Spleen (tissue), 11 donors: Measurements from ENCODE around the gene ZNRF3. TPM values are rescaled to one million over a fixed set of nuclear protein-coding genes. Genes with fewer than 3 reads are reported as not detected.

ENCODE experiments used
- DNase-seq: peaks from one replicate; pipeline ENCODE4 v3.0.0-alpha.2; 2020
- H3K27ac ChIP-seq, 8 donors: fragments of 200-600 bp; sonication (generic) in 7 of 8; 1 replicate in 4 of 8; 2 replicates in 4 of 8; pipeline versions ENCODE4 v1.5.0 to v1.8.0; 2016 to 2021; ENCODE audit warnings: inconsistent platforms in 4 of 8, mild to moderate bottlenecking in 4 of 8, moderate library complexity in 1 of 8
- H3K27me3 ChIP-seq, 7 donors: fragments of 200-600 bp; sonication (generic) in 6 of 7; replicated peaks in 1 of 7; 1 replicate in 4 of 7; 2 replicates in 3 of 7; pipeline versions ENCODE4 v1.5.0 to v1.8.0; 2016 to 2021; ENCODE audit warnings: inconsistent platforms in 3 of 7, mild to moderate bottlenecking in 1 of 7
- H3K36me3 ChIP-seq, 6 donors: fragments of 200-600 bp; sonication (generic) in 5 of 6; 1 replicate in 4 of 6; 2 replicates in 2 of 6; pipeline versions ENCODE4 v1.5.0 to v1.8.0; 2016 to 2021; ENCODE audit warnings: inconsistent platforms in 2 of 6
- H3K4me1 ChIP-seq, 6 donors: fragments of 200-600 bp; sonication (generic) in 5 of 6; 1 replicate in 3 of 6; 2 replicates in 3 of 6; pipeline versions ENCODE4 v1.5.0 to v1.8.0; 2016 to 2021; ENCODE audit warnings: inconsistent platforms in 3 of 6
- H3K4me3 ChIP-seq, 8 donors: fragments of 200-600 bp; sonication (generic) in 7 of 8; 1 replicate in 4 of 8; 2 replicates in 4 of 8; pipeline versions ENCODE4 v1.5.0 to v1.8.0; 2016 to 2021; ENCODE audit warnings: inconsistent platforms in 4 of 8, mild to moderate bottlenecking in 4 of 8, moderate library complexity in 2 of 8
- H3K9me3 ChIP-seq, 8 donors: fragments of 200-600 bp; sonication (generic) in 7 of 8; 1 replicate in 4 of 8; 2 replicates in 4 of 8; pipeline versions ENCODE4 v1.5.0 to v1.8.0; 2016 to 2021; ENCODE audit warnings: inconsistent platforms in 4 of 8
- CTCF ChIP-seq, 11 experiments: fragments of 200-600 bp in 7 of 11; fragments of 450-650 bp in 4 of 11; sonication (generic) in 4 of 11; IDR thresholded peaks in 8 of 11; conservative IDR thresholded peaks in 3 of 11; 1 replicate in 7 of 11; 2 replicates in 4 of 11; pipeline versions ENCODE4 v1.4.0 to v1.8.0; 2016 to 2021; ENCODE audit warnings: antibody characterized with exemption in 11 of 11, inconsistent platforms in 4 of 11, mild to moderate bottlenecking in 1 of 11
- POLR2A ChIP-seq, 3 donors: fragments of 450-650 bp; IDR thresholded peaks; one replicate each; pipeline ENCODE4 v1.5.1; 2017; ENCODE audit warnings: antibody characterized with exemption in 3 of 3, mild to moderate bottlenecking in 1 of 3
- POLR2AphosphoS5 ChIP-seq, 3 donors: sonication (generic); formaldehyde crosslinking; IDR thresholded peaks; one replicate each; pipeline ENCODE4 v1.5.1; 2017; ENCODE audit warnings: antibody characterized with exemption in 3 of 3
- WGBS, 5 donors: extraction: QIAGEN DNeasy Blood & Tissue Kit in 3 of 5; methylation state at CpG; one replicate each; pipeline versions ENCODE4 v1.1.5 to v1.1.7; 2013 to 2018; 5-methylcytosine and 5-hydroxymethylcytosine counted together
- intact Hi-C: fragments of 100-400 bp; cut with DNase I; formaldehyde crosslinking; loops from one replicate; pipeline ENCODE4 v1.15.0; 2023; ENCODE audit warnings: low total_unique reads
- polyA plus RNA-seq, 3 donors: library from polyadenylated mRNA; stranded (reverse); fragments of 200-250 nt; gene quantifications; one replicate each; pipeline ENCODE4 v1.2.1, GENCODE V29; 2013
- total RNA-seq, 7 donors: library from RNA; depleted of rRNA in 3 of 7; stranded (reverse); fragments of >200 nt in 3 of 7; fragmentation: NEBNext Ultra II Directional in 4 of 7; extraction: Animal tissue kit (Norgen Biotek cat#: 25700) in 4 of 7; gene quantifications; one replicate each; pipeline versions ENCODE4 v1.1.0 to v1.2.1, GENCODE V29; 2016 to 2021
- donor health status: healthy with polysubstance abuse.
- donor health status: DM: no; HTN: no; CAD: no; lungs with moderate emphysema.
- donor health status: DM: no; HTN: no; CAD: no.
- donor health status: Bipolar disorder and iron deficiency.
- donor health status: healthy.
- donor health status: DM: no; HTN: no; CAD: no.
- donor health status: DM: yes; HTN: yes; CAD: no.

ZNRF3 gene
- total and polyA plus RNA-seq, 10 donors, result 0.15 to 4.5 (median 2.6) TPM

- no peak overlapping the region for H3K27ac ChIP-seq
- WGBS, 5 donors, result 84 to 92% (median 89%) methylated on average over 6 of the region's 6 CpGs
- no peak overlapping the region for H3K4me3 ChIP-seq
- H3K4me1 ChIP-seq, result peaks cover 0 to 9% (median 8%) of the 10 kb centered on the region in 6 donors
- DNase-seq, result no peak
- H3K27me3 ChIP-seq, result no peaks in the 10 kb centered on the region
- no peak for TF ChIP-seq POLR2A (IDR thresholded peaks at IDR 0.05)
- TF ChIP-seq CTCF (IDR thresholded peaks at IDR 0.05 in 8 of 11, conservative IDR thresholded peaks at IDR 0.05 in 3 of 11), result no peak
- no peak for TF ChIP-seq POLR2AphosphoS5 (IDR thresholded peaks at IDR 0.05)
- intact Hi-C loops, result no loop called here
- H3K9me3 ChIP-seq, result no peaks in the 10 kb centered on the region
- H3K36me3 ChIP-seq, result no peaks in the 10 kb centered on the region
These were observed 138.9 kb downstream of the ZNRF3 start for GRCh38 chr22:29022101-29022817.

GRCh38 chr22:29023172-29023796 lies 139.9 kb downstream of the ZNRF3 start:
- DNase-seq, result no peak
- Histone ChIP-seq H3K4me1 (peaks cover 0 to 9% (median 8%) of the 10 kb centered on the region in 6 donors), H3K9me3 (no peaks in the 10 kb centered on the region), H3K4me3 (no peak overlapping the region), H3K27ac (no peak overlapping the region), H3K27me3 (no peaks in the 10 kb centered on the region), H3K36me3 (no peaks in the 10 kb centered on the region)
- WGBS, 5 donors, result 50 to 70% (median 61%) methylated on average over 3 of the region's 3 CpGs
- no peak for TF ChIP-seq CTCF (IDR thresholded peaks at IDR 0.05 in 8 of 11, conservative IDR thresholded peaks at IDR 0.05 in 3 of 11)
- TF ChIP-seq POLR2A (IDR thresholded peaks at IDR 0.05), result no peak
- TF ChIP-seq POLR2AphosphoS5 (IDR thresholded peaks at IDR 0.05), result no peak
- intact Hi-C loops, result no loop called here

- Histone ChIP-seq H3K4me1 (peaks cover 3 to 28% (median 21%) of the 10 kb centered on the region in 6 donors), H3K27me3 (peaks cover 0 to 31% (median 18%) of the 10 kb centered on the region in 7 donors), H3K27ac (no peak overlapping the region), H3K4me3 (no peak overlapping the region), H3K36me3 (no peaks in the 10 kb centered on the region), H3K9me3 (no peaks in the 10 kb centered on the region)
- DNase-seq, result no peak
- WGBS, 5 donors, result 89 to 98% (median 94%) methylated on average over 3 of the region's 3 CpGs
- intact Hi-C loops, result no loop called here
- no peak for TF ChIP-seq POLR2AphosphoS5 (IDR thresholded peaks at IDR 0.05)
- TF ChIP-seq POLR2A (IDR thresholded peaks at IDR 0.05), result no peak
- TF ChIP-seq CTCF (IDR thresholded peaks at IDR 0.05 in 8 of 11, conservative IDR thresholded peaks at IDR 0.05 in 3 of 11), result no peak
These were observed 143.2 kb downstream of the ZNRF3 start for GRCh38 chr22:29026579-29026978.

GRCh38 chr22:29028468-29028867 lies 145.1 kb downstream of the ZNRF3 start:
- DNase-seq, result no peak
- Histone ChIP-seq H3K9me3 (no peaks in the 10 kb centered on the region), H3K27me3 (peaks cover 0 to 39% (median 19%) of the 10 kb centered on the region in 7 donors), H3K27ac (no peak overlapping the region), H3K4me3 (no peak overlapping the region), H3K36me3 (no peaks in the 10 kb centered on the region), H3K4me1 (peaks cover 4 to 39% (median 28%) of the 10 kb centered on the region in 6 donors)
- 88 to 95% (median 93%) methylated on average over 4 of the region's 4 CpGs for WGBS, 5 donors
- intact Hi-C loops, result no loop called here
- no peak for TF ChIP-seq POLR2AphosphoS5 (IDR thresholded peaks at IDR 0.05)
- no peak for TF ChIP-seq POLR2A (IDR thresholded peaks at IDR 0.05)
- TF ChIP-seq CTCF (IDR thresholded peaks at IDR 0.05 in 8 of 11, conservative IDR thresholded peaks at IDR 0.05 in 3 of 11), result no peak
